Naive B cell (primary cell): ENCODE measurements around the gene PXYLP1. TPM values are rescaled to one million over a fixed set of nuclear protein-coding genes. Genes with fewer than 3 reads are reported as not detected.

Experiments used
- ATAC-seq, 2 donors: fragments of 150-1000 bp; cut with Tn5 transposase; 2 replicates each; pipeline ENCODE4 v1.10.0; 2021; ENCODE audit warnings: low read depth in 2 of 2, mild to moderate bottlenecking in 2 of 2, moderate library complexity in 2 of 2
- DNase-seq: peaks from one replicate; pipeline ENCODE4 v3.0.0; 2022
- H3K27ac Mint-ChIP-seq, 6 donors: one replicate each; pipeline ENCODE4 v1.8.0; 2020 to 2022; ENCODE audit warnings: mild to moderate bottlenecking in 6 of 6, mixed read lengths in 6 of 6, moderate library complexity in 5 of 6, inconsistent platforms in 2 of 6
- H3K27me3 Mint-ChIP-seq, 3 donors: one replicate each; pipeline ENCODE4 v1.8.0; 2021 to 2022; ENCODE audit warnings: mixed read lengths in 3 of 3, mild to moderate bottlenecking in 1 of 3
- H3K36me3 Mint-ChIP-seq, 2 donors: one replicate each; pipeline ENCODE4 v1.8.0; 2020 to 2022; ENCODE audit warnings: mixed read lengths in 2 of 2, inconsistent platforms in 1 of 2, mild to moderate bottlenecking in 1 of 2
- H3K4me1 Mint-ChIP-seq, 3 donors: one replicate each; pipeline ENCODE4 v1.8.0; 2020 to 2022; ENCODE audit warnings: mixed read lengths in 3 of 3, inconsistent platforms in 1 of 3, mild to moderate bottlenecking in 1 of 3, moderate library complexity in 1 of 3
- H3K4me3 Mint-ChIP-seq, 8 donors: one replicate each; pipeline ENCODE4 v1.8.0; 2020 to 2022; ENCODE audit warnings: mild to moderate bottlenecking in 8 of 8, mixed read lengths in 8 of 8, moderate library complexity in 8 of 8, inconsistent platforms in 2 of 8
- H3K9me3 Mint-ChIP-seq, 7 donors: one replicate each; pipeline ENCODE4 v1.8.0; 2020 to 2022; ENCODE audit warnings: mixed read lengths in 7 of 7, mild to moderate bottlenecking in 5 of 7, inconsistent platforms in 2 of 7, moderate library complexity in 1 of 7
- polyA plus RNA-seq, 6 donors: library from polyadenylated mRNA; unstranded; fragments of 300-500 nt; fragmentation: Illumina TruSeq; gene quantifications; one replicate each; pipeline ENCODE4 v1.2.3, GENCODE V29; 2021; ENCODE audit warnings: low read depth in 6 of 6

The PXYLP1 gene
- polyA plus RNA-seq, 6 donors from 2014 or later = 0.17 to 2.4 (median 1.2) TPM

DNA sequence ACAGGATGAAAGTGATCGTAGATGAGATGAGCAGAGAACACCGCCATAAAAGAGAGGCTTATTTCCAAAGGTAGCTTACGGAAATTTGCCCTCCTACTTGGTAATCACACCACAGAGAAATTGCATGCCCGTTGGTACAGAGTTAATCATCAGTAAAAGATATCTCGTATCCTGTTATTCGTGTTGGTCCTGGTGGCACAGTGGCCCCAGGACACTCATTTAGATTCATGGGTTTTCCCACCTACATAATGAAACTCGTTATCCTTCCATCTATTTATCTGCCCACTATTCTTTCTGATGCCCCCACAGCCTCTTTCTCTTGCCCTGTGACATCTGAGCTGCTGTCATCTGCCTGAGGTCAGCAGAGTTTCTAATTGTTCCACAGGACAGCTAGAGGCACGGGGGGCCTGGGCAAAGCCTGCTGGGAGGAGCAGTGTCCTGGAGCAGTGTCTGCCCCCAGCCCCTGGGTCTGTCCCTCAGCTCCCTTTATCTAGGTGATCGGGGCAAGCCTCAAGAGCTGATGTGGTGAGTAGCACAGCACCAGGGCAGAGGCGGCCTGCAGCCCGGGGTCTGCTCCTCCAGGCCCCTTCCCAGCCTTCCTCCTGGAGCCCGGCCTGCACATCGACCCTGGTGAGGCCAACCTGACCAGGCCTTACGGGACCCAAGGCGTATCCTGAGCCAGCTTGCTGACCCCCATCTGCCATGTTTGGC is 42.2 kb downstream of the PXYLP1 start:
- Mint-ChIP-seq H3K9me3 (no peaks in the 10 kb centered on the region), H3K27ac (peak overlapping the region in 1 of 6 donors; percentile 26), H3K27me3 (peaks cover 0 to 9% (median 0%) of the 10 kb centered on the region in 3 donors), H3K4me1 (peaks cover 0 to under 1% (median 0%) of the 10 kb centered on the region in 3 donors), H3K36me3 (peaks cover 0 to 4% of the 10 kb centered on the region in 2 donors), H3K4me3 (no peak overlapping the region)
- no peak for DNase-seq
- ATAC-seq = no peak

- ATAC-seq (no peak), DNase-seq (no peak)
- Mint-ChIP-seq H3K4me1 (peaks cover 0 to 5% (median 0%) of the 10 kb centered on the region in 3 donors), H3K9me3 (no peaks in the 10 kb centered on the region), H3K27ac (peak overlapping the region in 1 of 6 donors; percentile 44), H3K36me3 (peaks cover 0 to 4% of the 10 kb centered on the region in 2 donors), H3K4me3 (no peak overlapping the region), H3K27me3 (peaks cover 0 to 9% (median 0%) of the 10 kb centered on the region in 3 donors)
Observed at GRCh38 chr3:141274411-141275031, 42.9 kb downstream of the PXYLP1 start.

GRCh38 chr3:141275032-141275422 is 43.4 kb downstream of the PXYLP1 start:
- H3K9me3 Mint-ChIP-seq = no peaks in the 10 kb centered on the region
- peaks cover 0 to 4% of the 10 kb centered on the region in 2 donors for H3K36me3 Mint-ChIP-seq
- ATAC-seq (no peak), DNase-seq (no peak)
- peaks cover 0 to 5% (median 0%) of the 10 kb centered on the region in 3 donors for H3K4me1 Mint-ChIP-seq
- peaks cover 0 to 6% (median 0%) of the 10 kb centered on the region in 3 donors for H3K27me3 Mint-ChIP-seq
- no peak overlapping the region for H3K27ac Mint-ChIP-seq
- H3K4me3 Mint-ChIP-seq = no peak overlapping the region

GRCh38 chr3:141275511-141275910 is 43.9 kb downstream of the PXYLP1 start:
- ATAC-seq (no peak), DNase-seq (no peak)
- H3K4me3 Mint-ChIP-seq = no peak overlapping the region
- peaks cover 0 to 5% (median 0%) of the 10 kb centered on the region in 3 donors for H3K4me1 Mint-ChIP-seq
- H3K36me3 Mint-ChIP-seq = peaks cover 0 to 4% of the 10 kb centered on the region in 2 donors
- H3K27me3 Mint-ChIP-seq = peaks cover 0 to 1% (median 0%) of the 10 kb centered on the region in 3 donors
- no peaks in the 10 kb centered on the region for H3K9me3 Mint-ChIP-seq
- H3K27ac Mint-ChIP-seq = no peak overlapping the region

DNA sequence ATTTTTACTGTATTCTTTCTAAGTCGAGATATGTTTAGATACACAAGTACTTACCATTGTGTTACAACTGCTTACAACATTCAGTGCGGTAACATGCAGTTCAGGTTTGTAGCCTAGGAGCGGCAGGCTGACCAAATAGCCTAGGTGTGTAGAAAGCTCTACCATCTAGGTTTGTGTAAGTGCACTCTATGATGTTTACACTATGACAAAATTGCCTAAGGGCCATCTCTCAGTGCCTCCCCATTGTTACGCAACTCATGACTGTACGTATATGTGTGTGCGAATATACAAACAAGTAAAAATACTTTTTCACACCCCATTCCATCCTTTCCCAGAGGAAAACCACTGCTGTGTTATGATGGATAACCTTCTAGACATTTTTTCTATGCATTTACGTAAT is 44.3 kb downstream of the PXYLP1 start:
- Mint-ChIP-seq H3K4me1 (peaks cover 0 to 5% (median 0%) of the 10 kb centered on the region in 3 donors), H3K4me3 (no peak overlapping the region), H3K9me3 (no peaks in the 10 kb centered on the region), H3K36me3 (peaks cover 0 to 4% of the 10 kb centered on the region in 2 donors), H3K27me3 (no peaks in the 10 kb centered on the region), H3K27ac (no peak overlapping the region)
- DNase-seq (no peak), ATAC-seq (no peak)

DNA sequence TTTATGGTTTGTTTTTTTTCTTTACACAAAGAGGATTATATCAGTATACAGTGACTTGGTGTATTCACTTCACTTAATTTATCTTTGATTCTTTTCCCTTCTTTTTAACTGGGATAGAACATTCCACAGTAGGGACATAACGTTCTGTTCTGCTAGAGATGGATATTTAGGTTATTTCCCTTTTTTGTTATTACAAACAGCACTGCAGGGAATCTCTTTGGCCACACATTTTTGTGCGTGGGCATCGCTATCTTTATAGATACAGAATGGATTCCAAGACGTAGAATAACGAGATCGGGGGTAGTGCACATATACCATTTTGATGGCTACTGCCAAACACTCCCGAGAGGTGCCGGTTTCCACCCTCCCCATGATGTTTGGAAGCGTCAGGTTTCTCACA is 44.8 kb downstream of the PXYLP1 start:
- peaks cover 0 to 5% (median 0%) of the 10 kb centered on the region in 3 donors for H3K4me1 Mint-ChIP-seq
- H3K27ac Mint-ChIP-seq = no peak overlapping the region
- H3K9me3 Mint-ChIP-seq = no peaks in the 10 kb centered on the region
- peaks cover 0 to 4% of the 10 kb centered on the region in 2 donors for H3K36me3 Mint-ChIP-seq
- H3K4me3 Mint-ChIP-seq = no peak overlapping the region
- ATAC-seq (no peak), DNase-seq (no peak)
- H3K27me3 Mint-ChIP-seq = no peaks in the 10 kb centered on the region

DNA sequence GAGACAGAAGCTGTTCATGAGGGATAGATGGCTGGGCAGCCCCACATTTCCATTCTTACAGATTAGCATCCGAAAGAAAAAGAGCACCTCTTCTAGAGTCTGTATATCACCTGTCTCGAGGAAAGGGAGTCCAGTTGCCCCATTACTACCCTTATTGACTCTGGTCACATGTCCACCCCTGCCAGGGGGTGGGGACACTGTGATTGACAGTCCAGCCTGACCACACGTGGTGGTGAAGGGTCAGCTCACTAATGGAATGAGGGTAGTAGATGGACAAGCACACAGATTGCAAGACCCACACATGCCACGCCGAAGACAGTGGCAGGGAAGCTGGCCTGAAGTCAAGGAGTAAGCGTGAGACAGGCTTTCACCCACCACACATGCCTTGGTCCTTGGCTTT is 45.8 kb downstream of the PXYLP1 start:
- Mint-ChIP-seq H3K27me3 (no peaks in the 10 kb centered on the region), H3K9me3 (no peaks in the 10 kb centered on the region), H3K36me3 (peaks cover 0 to 4% of the 10 kb centered on the region in 2 donors), H3K4me1 (peaks cover 0 to 5% (median 0%) of the 10 kb centered on the region in 3 donors), H3K4me3 (no peak overlapping the region), H3K27ac (no peak overlapping the region)
- no peak for ATAC-seq
- DNase-seq = no peak

- no peak for DNase-seq
- Mint-ChIP-seq H3K36me3 (peaks cover 0 to 4% of the 10 kb centered on the region in 2 donors), H3K27me3 (no peaks in the 10 kb centered on the region), H3K4me1 (peaks cover 0 to 5% (median 0%) of the 10 kb centered on the region in 3 donors), H3K27ac (peak overlapping the region in 1 of 6 donors; percentile 40), H3K9me3 (no peaks in the 10 kb centered on the region), H3K4me3 (no peak overlapping the region)
- no peak for ATAC-seq
Observed at GRCh38 chr3:141278196-141279076, 46.8 kb downstream of the PXYLP1 start.

DNA sequence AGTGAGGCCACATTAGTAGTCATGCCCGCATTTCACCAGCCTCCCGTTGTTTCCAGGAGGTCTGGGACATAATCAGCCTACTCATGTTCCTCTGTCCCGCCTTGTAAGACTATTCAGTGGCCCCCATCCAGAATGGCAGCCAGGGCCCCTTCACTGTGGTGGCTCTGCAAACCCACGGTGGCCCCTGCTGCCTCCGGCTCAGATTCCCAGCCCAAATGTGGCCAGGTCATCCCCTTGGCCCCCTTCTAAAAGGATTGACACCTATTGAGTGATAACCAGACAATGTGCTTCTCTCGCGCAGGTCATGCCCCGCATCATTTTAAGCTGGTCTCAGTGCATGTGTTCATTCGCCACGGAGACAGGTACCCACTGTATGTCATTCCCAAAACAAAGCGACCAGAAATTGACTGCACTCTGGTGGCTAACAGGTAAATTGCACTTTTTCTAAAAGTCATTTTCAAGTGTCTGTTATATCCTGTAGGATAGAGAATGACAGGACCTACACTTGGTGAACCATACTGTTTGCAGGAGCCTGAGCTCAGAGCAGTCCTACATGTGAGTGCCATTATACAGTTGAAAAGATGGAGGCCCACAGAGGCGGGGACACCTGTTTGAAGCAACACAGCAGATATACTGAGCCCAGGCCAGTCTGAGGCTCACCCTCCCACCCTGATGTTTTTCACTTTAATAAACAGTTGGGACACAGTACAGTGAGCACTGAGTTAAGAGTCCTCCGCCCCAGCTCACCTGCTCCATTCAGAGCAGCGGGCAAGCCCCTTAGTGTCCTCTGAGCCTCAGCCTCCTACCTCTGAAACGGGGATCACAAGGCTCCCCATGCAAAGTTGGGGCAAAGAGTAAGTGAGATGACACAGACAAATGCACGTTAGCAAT is 47.7 kb downstream of the PXYLP1 start:
- Mint-ChIP-seq H3K36me3 (peaks cover 0 to 4% of the 10 kb centered on the region in 2 donors), H3K4me1 (peaks cover 0 to 5% (median 0%) of the 10 kb centered on the region in 3 donors), H3K4me3 (no peak overlapping the region), H3K27ac (peak overlapping the region in 1 of 6 donors; percentile 40), H3K9me3 (no peaks in the 10 kb centered on the region), H3K27me3 (no peaks in the 10 kb centered on the region)
- ATAC-seq (peak; percentile 58), DNase-seq (no peak)

DNA sequence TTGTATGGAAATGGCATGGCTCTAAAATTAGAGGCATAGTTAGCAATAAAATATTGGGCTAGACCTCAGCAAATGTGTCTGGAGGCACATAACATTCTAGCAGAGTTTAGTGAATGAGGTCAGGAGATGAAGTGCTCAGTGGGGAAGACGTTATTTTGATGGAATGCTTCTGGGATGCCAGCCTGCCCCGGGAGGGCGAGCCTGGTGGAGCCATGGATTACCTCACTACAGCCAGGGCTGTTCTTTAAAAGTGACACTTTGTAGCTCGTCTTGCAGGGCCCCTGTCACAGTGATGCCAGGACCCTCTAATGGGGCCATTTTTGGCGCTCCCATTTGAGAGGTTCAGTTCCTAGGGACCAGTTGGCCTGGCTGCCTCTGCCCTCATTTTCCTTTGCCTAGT is 48.5 kb downstream of the PXYLP1 start:
- Mint-ChIP-seq H3K4me1 (peaks cover 0 to 5% (median 0%) of the 10 kb centered on the region in 3 donors), H3K4me3 (no peak overlapping the region), H3K36me3 (no peaks in the 10 kb centered on the region), H3K27ac (no peak overlapping the region), H3K27me3 (no peaks in the 10 kb centered on the region), H3K9me3 (no peaks in the 10 kb centered on the region)
- ATAC-seq = no peak
- DNase-seq = no peak

GRCh38 chr3:141280690-141281089 is 49.1 kb downstream of the PXYLP1 start:
- H3K36me3 Mint-ChIP-seq = no peaks in the 10 kb centered on the region
- DNase-seq (no peak), ATAC-seq (no peak)
- H3K27me3 Mint-ChIP-seq = no peaks in the 10 kb centered on the region
- no peak overlapping the region for H3K27ac Mint-ChIP-seq
- H3K9me3 Mint-ChIP-seq = no peaks in the 10 kb centered on the region
- H3K4me1 Mint-ChIP-seq = peaks cover 0 to 5% (median 0%) of the 10 kb centered on the region in 3 donors
- H3K4me3 Mint-ChIP-seq = no peak overlapping the region

- H3K9me3 Mint-ChIP-seq = no peaks in the 10 kb centered on the region
Observed at GRCh38 chr3:141285570-141285969, 53.9 kb downstream of the PXYLP1 start.

More at GRCh38 chr3:141285570-141285969, 53.9 kb downstream of the PXYLP1 start:
- Mint-ChIP-seq H3K27ac (no peak overlapping the region), H3K4me1 (no peaks in the 10 kb centered on the region), H3K36me3 (peaks cover 0 to 10% of the 10 kb centered on the region in 2 donors), H3K27me3 (no peaks in the 10 kb centered on the region), H3K4me3 (no peak overlapping the region)
- ATAC-seq = no peak
- no peak for DNase-seq
